Kidney (tissue), 14 donors: ENCODE results near the gene FKBP2. TPM values are rescaled to one million over a fixed set of nuclear protein-coding genes. Genes with fewer than 3 reads are reported as not detected.

Experiments
- DNase-seq, 5 donors: peaks; one replicate each; pipeline ENCODE4 v3.0.0-alpha.2; 2013 to 2020
- FAIRE-seq: peaks from 2 replicates; lab custom pipeline; 2012; peaks lifted over from hg19 to GRCh38; lab: Jason Lieb, UNC
- H3K27ac ChIP-seq, 2 donors: one replicate each; pipeline ENCODE4 v1.7.0; 2013; ENCODE audit warnings: low read depth in 2 of 2, low read length in 2 of 2, inconsistent platforms in 1 of 2
- H3K27me3 ChIP-seq: one replicate; pipeline ENCODE4 v1.7.1; 2013; ENCODE audit warnings: low read length, inconsistent platforms; ENCODE audit not compliant: control insufficient read depth, insufficient read depth
- H3K36me3 ChIP-seq, 3 donors: one replicate each; pipeline versions ENCODE4 v1.7.0 to v1.7.1; 2013; ENCODE audit warnings: low read length in 3 of 3, control low read depth in 1 of 3, inconsistent platforms in 1 of 3; ENCODE audit not compliant: insufficient read depth in 3 of 3, control insufficient read depth in 2 of 3
- H3K4me1 ChIP-seq, 3 donors: one replicate each; pipeline versions ENCODE4 v1.7.0 to v1.7.1; 2013; ENCODE audit warnings: low read length in 3 of 3, inconsistent platforms in 1 of 3, low read depth in 1 of 3; ENCODE audit not compliant: control insufficient read depth in 2 of 3, insufficient read depth in 2 of 3
- H3K4me3 ChIP-seq, 3 donors: one replicate each; pipeline versions ENCODE4 v1.7.0 to v1.8.1; 2013; ENCODE audit warnings: low read length in 3 of 3, control low read depth in 1 of 3, inconsistent platforms in 1 of 3
- H3K9ac ChIP-seq, 3 donors: one replicate each; pipeline versions ENCODE4 v1.7.0 to v1.7.1; 2013; ENCODE audit warnings: low read length in 3 of 3, control low read depth in 1 of 3, inconsistent platforms in 1 of 3
- H3K9me3 ChIP-seq, 3 donors: one replicate each; pipeline versions ENCODE4 v1.7.0 to v1.7.1; 2013; ENCODE audit warnings: low read length in 3 of 3, control low read depth in 1 of 3, inconsistent platforms in 1 of 3; ENCODE audit not compliant: control insufficient read depth in 2 of 3, insufficient read depth in 1 of 3
- CTCF ChIP-seq: IDR thresholded peaks from 3 replicates; pipeline ENCODE4 v1.5.1; 2012; ENCODE audit warnings: mild to moderate bottlenecking, moderate library complexity, borderline replicate concordance; ENCODE audit not compliant: insufficient read depth; ENCODE audit errors: extremely low read depth
- intact Hi-C: fragments of 100-400 bp; cut with DNase I; formaldehyde crosslinking; loops from one replicate; pipeline ENCODE4 v1.11.1; 2022
- polyA plus RNA-seq: library from polyadenylated mRNA; stranded (reverse); fragments of 350-450 nt; fragmentation: Illumina TruSeq; extraction: RNeasy Lipid Tissue Mini Kit (QIAGEN cat#74804); gene quantifications from one replicate; pipeline ENCODE4 v1.2.3, GENCODE V29; 2014; ENCODE audit warnings: low read depth, low replicate concordance; ENCODE audit not compliant: insufficient read depth
- total RNA-seq: library from RNA; stranded (reverse); fragmentation: NEBNext Ultra II Directional; extraction: Animal tissue kit (Norgen Biotek cat#: 25700); gene quantifications from one replicate; pipeline ENCODE4 v1.2.1, GENCODE V29; 2021
- donor health status: control.
- donor health status: control.
- donor health status: control.
- donor health status: control.
- donor health status: control.
- donor health status: DM: yes; HTN: yes; CAD: no.
- donor health status: Normal renal cell carcinoma (clear cell type).

The FKBP2 gene
- total and polyA plus RNA-seq, 2 donors from 2014 or later = 76.0 to 411 TPM

- Histone ChIP-seq H3K4me3 (no peak overlapping the region), H3K9me3 (no peaks in the 10 kb centered on the region), H3K4me1 (peaks cover 0 to 17% (median 4%) of the 10 kb centered on the region in 3 donors), H3K9ac (peak overlapping the region in 1 of 3 donors; percentile 55), H3K36me3 (no peaks in the 10 kb centered on the region), H3K27ac (no peak overlapping the region), H3K27me3 (no peaks in the 10 kb centered on the region)
- TF ChIP-seq CTCF = no peak
- peak in 1 of 5 donors; percentile 40 for DNase-seq
- intact Hi-C loops = no loop called here
- no peak for FAIRE-seq
Measured at GRCh38 chr11:64283092-64283491, 42.2 kb downstream of the FKBP2 start.

DNA sequence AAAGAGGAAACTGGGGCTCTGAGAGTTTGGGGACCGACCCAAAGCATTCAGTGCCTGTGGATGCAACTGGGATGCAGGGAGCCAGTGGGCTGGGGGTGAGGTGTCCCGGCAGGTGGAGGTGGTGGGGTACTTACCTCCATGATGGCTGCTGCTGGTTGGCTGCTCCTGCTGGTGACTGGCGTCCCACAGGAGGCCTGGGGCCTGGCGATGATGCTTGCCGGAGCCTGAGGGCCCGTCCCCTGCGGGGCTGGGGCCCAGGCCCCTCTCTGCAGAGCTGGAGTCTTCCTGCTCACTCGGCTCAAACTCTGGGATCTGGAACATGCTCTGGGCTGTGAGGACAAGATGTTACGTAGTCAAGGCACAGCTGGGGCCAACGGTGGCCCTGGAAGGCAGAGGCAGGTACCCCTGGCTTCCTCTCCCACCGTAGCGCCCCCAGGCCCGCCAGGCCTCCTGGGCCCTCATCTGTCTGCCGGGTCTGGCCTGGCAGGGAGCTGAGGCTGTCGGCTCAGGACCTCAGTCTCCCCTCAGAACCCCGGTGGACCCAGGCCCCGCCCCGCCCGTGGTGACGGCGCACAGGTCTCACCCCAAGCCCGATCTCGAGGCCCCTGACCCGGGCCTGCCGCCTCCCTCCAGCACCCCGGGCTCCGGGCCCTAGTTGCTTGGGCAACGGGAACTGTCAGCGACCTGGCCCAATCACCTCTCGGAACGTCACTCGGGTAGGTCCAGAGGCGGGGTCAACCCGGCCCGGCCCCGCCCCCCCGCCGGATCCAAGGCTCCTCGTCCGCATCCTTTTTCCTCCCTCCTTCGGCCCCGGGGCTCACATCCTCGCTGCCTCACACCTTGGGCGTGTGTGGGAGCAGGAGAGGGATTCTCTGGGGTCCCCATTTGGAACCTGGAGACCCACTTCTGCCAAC is 43.4 kb downstream of the FKBP2 start, which contains the start of gene BAD:
Gene BAD, minus strand, starts transcription at position 618 of the 914 bp plus-strand sequence. Its CDS starts 297 bp downstream, at position 321.
- Histone ChIP-seq H3K9me3 (no peaks in the 10 kb centered on the region), H3K27ac (peak within 1 kb of the TSS; percentile 90 to 96), H3K27me3 (no peaks in the 10 kb centered on the region), H3K9ac (peak within 1 kb of the TSS; percentile 51 to 87 (median 81)), H3K36me3 (no peaks in the 10 kb centered on the region), H3K4me1 (peaks cover 0 to 17% (median 4%) of the 10 kb centered on the region in 3 donors), H3K4me3 (peak within 1 kb of the TSS; percentile 75 to 83 (median 77))
- intact Hi-C loops = no loop called here
- TF ChIP-seq CTCF = no peak
- FAIRE-seq = no peak
- DNase-seq = peak; percentile 95 to 98 (median 96)

DNA sequence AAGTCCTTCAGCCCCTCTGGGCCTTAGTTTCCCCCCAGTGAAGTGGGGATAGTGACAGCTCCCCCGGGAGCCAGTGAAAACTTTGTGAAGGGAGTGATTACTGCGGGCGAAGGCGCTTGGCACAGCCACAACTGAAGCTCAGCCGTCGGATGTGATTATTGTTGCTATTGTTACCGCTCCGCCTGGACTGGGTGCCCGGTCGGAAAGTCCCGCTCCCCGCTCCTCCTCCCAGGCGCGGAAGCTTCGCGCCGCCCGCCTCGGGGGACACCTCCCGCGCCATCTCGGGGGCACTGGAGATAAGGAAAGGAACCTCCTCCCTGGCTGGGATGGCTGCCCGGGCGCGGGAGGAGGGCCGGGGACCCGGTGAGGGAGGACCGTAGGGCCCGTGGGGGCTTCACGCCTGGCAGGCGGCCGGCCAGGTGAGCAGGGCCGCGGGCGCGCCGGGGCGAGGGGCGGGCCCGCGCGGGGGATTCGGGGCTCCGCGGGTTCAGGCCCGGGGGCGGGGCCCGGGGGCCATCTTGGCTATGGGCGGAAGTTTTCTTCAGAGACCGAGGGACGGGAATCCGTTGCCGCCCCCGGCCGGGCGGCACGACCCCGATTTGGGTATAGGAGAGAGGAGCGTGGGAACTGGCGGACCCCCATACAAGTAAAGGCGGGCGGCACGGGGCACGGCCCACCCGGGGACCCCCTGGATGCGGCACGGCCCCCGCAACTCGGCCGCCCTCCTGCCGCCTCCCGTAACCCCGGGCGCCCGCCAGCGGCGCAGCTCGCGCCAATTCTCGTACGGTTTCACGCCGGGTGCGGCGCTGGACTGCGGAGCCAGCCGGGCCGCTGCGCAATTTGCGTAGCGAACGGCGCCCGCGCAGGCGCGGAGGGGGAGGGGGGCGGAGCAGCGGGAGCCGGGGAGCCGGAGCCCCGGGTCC is 44.3 kb downstream of the FKBP2 start, which contains the start of gene GPR137:
Gene GPR137, plus strand, starts transcription at position 887 of the 923 bp plus-strand sequence. CDS start 677 bp downstream, outside the sequence.
- H3K4me3 ChIP-seq = peak within 1 kb of the TSS; percentile 75 to 83 (median 77)
- intact Hi-C loops = no loop called here
- TF ChIP-seq CTCF = no peak
- H3K27ac ChIP-seq = peak within 1 kb of the TSS; percentile 90 to 96
- H3K36me3 ChIP-seq = no peaks in the 10 kb centered on the region
- peaks cover 0 to 17% (median 4%) of the 10 kb centered on the region in 3 donors for H3K4me1 ChIP-seq
- no peak for FAIRE-seq
- peak within 1 kb of the TSS; percentile 44 to 87 (median 81) for H3K9ac ChIP-seq
- DNase-seq = peak; percentile 85 to 95 (median 91)
- H3K9me3 ChIP-seq = no peaks in the 10 kb centered on the region
- peaks cover 2% of the 10 kb centered on the region for H3K27me3 ChIP-seq
